SIG-M5 (cell line): ENCODE results near the gene BBS1.
"Not testable (repeated sequence)": the region's sequence is repeated elsewhere in the genome, so short reads cannot be mapped to it uniquely, and the experiment has no call there.

Experiments
- DNase-seq: peaks from one replicate; lab custom pipeline; 2025; lab: John Stamatoyannopoulos, UW

The BBS1 gene

GRCh38 chr11:66579017-66579606 is 68.7 kb downstream of the BBS1 start:
- DNase-seq: no peak

- DNase-seq: no peak
These were observed 70.4 kb downstream of the BBS1 start for GRCh38 chr11:66580803-66581202.

DNA sequence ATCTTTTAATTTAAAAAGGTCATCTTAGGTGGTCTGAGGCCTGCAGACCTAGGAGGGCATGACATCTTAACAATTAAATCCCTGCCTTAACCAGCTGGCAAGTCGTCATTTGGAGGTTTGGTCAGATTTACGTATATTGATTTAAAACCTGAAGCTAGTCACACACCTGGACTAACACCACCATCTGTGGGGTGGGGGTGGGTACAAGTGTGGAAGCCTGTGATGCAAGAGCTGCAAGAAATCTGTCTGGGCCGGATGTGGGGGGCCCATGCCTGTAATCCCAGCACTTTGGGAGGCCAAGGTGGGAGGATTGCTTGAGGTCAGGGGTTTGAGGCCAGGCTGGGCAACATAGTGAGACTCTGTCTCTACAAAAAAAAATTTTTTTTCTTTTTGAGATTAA is 70.8 kb downstream of the BBS1 start:
- no peak for DNase-seq

DNA sequence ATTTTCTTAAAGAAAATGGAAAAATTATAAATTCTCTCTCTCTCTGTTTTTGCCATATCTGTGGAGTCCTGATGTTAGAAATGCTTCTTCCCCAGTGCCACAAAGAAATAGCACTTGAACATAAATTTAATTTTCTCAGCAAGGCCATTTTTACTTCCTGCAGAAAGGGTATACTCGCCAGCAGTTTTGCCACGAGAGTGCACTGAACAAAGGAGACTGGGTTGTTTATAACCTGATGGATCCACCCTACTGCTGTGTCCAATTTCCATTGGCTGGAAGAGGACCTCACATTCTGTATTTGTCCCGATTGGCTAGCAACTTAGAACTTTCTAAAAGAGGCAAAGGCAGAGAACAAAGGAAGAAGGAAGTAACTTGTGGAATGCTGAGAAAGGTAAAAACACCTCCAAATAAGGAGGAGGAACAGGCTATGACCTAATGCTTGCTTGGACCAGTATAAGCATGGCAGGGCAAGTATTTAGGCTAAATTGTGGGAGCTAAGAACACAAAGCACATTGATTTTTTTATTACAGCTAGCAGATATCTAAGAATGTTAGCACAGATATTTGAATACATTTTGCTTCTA is 72.2 kb downstream of the BBS1 start:
- not testable (repeated sequence) for DNase-seq
